DOHH2 (cell line): ENCODE data around the gene ACYP2.

ENCODE experiments used
- CTCF ChIP-seq: fragments of 200-600 bp; sonication (generic); IDR thresholded peaks from one replicate; pipeline ENCODE4 v1.5.1; 2014; ENCODE audit warnings: antibody characterized with exemption, mild to moderate bottlenecking, low read depth, low read length; ENCODE audit not compliant: poor library complexity, severe bottlenecking
- EZH2phosphoT487 ChIP-seq: fragments of 200-600 bp; sonication (generic); IDR thresholded peaks from 2 replicates; pipeline ENCODE4 v1.6.1; 2017; ENCODE audit warnings: borderline replicate concordance, mild to moderate bottlenecking, antibody characterized with exemption, low read length, moderate library complexity, mixed read lengths

GRCh38 chr2:54076586-54076985 is 38.8 kb upstream of the ACYP2 start:
- no peak for TF ChIP-seq CTCF
- no peak for TF ChIP-seq EZH2phosphoT487
